Lung microvascular endothelial cell (primary cell): ENCODE data around the gene TMEM260. TPM values are rescaled to one million over a fixed set of nuclear protein-coding genes. Genes with fewer than 3 reads are reported as not detected.
"Not testable (repeated sequence)": the region's sequence is repeated elsewhere in the genome, so short reads cannot be mapped to it uniquely, and the experiment has no call there.

Experiments
- DNase-seq, 2 donors: peaks; one replicate each; pipeline versions ENCODE4 v3.0.0 to v3.0.0-alpha.2; 2010; ENCODE audit warnings: low read depth in 2 of 2
- total RNA-seq: library from RNA; depleted of rRNA; stranded (reverse); fragments of >200 nt; gene quantifications from 2 replicates; pipeline ENCODE4 v1.2.1, GENCODE V29; 2014

Gene TMEM260
- total RNA-seq, 1 donor from 2014 or later: 10.1 TPM

DNA sequence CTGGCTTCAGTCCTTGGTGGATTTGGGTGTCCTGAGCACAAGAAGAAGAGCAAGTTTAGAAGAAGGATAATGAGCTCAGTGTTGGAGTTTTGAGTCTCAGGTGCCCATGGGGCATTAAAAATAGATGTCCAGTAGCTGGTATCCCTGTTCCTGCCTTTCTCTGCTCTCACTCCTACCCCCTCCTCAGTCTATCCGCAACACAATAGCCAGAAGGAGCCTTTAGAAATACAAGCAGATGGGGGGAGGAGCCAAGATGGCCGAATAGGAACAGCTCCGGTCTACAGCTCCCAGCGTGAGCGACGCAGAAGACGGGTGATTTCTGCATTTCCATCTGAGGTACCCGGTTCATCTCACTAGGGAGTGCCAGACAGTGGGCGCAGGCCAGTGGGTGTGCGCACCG, 87.7 kb downstream of the TMEM260 start:
- not testable (repeated sequence) for DNase-seq

- no peak for DNase-seq
Observed at GRCh38 chr14:56676042-56676441, 96.4 kb downstream of the TMEM260 start.

DNA sequence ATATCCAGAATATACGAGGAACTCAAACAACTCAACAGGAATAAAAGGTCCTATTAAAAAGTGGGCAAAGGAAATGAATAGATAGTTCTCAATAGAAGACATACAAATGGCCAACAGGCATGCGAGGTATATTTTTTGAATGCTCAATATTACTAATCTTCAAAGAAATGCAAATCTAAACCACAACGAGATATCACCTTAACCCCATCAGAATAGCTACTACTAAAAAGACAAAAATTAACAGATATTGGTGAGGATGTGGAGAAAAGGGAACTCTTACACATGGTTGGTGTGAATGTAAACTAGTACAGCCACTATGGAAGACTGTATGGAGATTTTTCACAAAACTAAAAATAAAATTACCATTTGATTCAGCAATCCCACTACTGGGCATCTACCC, 99.2 kb downstream of the TMEM260 start:
- no peak for DNase-seq

- DNase-seq: no peak
Observed at GRCh38 chr14:56686416-56686815, 106.8 kb downstream of the TMEM260 start.

GRCh38 chr14:56687123-56687522, 107.5 kb downstream of the TMEM260 start:
- no peak for DNase-seq

DNA sequence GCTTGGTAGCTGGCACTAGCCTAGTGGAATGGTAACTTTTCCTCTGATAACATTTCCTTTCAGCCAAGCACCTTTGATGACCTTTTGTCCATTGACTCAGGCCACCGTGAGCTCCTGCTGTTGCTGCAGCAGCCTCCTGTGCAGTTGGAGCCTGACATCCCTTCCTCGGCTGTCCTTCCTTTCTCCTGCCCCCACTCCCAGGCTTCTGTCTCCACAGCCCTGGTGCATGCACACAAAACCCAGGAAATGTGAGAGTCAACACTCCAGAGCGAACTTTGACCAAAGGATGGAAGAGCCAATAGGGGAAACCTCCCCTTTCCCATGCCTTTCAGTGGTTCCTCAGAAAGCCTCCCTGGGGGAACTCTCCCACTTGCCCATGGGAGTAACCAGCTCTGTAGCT, 115.0 kb downstream of the TMEM260 start:
- no peak for DNase-seq

- DNase-seq: not testable (repeated sequence)
Observed at GRCh38 chr14:56695216-56695615, 115.6 kb downstream of the TMEM260 start.

Other genes starting within 250 kb of the TMEM260 start
- not detected in 2 replicates for gene OTX2, start 230.7 kb downstream of the TMEM260 start, total RNA-seq